SK-N-SH (cell line): ENCODE measurements around the gene BNIP3.

Experiments
- CTCF ChIP-seq: fragments of 200-600 bp; sonication (generic); IDR thresholded peaks from 2 replicates; pipeline ENCODE4 v1.6.1; 2017; ENCODE audit warnings: antibody characterized with exemption, mild to moderate bottlenecking, moderate library complexity
- FOXM1 ChIP-seq: IDR thresholded peaks from 2 replicates; pipeline ENCODE4 v1.4.0; 2012; ENCODE audit warnings: low read depth, mild to moderate bottlenecking
- GABPA ChIP-seq: IDR thresholded peaks from 2 replicates; pipeline ENCODE4 v1.4.0; 2012; ENCODE audit warnings: low read depth, mild to moderate bottlenecking

- TF ChIP-seq FOXM1 (no peak), CTCF (no peak), GABPA (no peak)
These were observed 9.2 kb downstream of the BNIP3 start for GRCh38 chr10:131972474-131973071.
